ENCODE data around the gene INHA. TPM values are rescaled to one million over a fixed set of nuclear protein-coding genes. Genes with fewer than 3 reads are reported as not detected.

Gene INHA
- total RNA-seq, 1 experiment from 2014 or later, result 0.80 TPM

GRCh38 chr2:219614076-219614860, 42.2 kb downstream of the INHA start:
- DNase-seq, result no peak
- peaks cover 19% of the 10 kb centered on the region for H3K36me3 Mint-ChIP-seq (ENCODE audit: insufficient read depth, unreplicated experiment)
- H3K27ac Mint-ChIP-seq (ENCODE audit: unreplicated experiment), result no peak overlapping the region
- peaks cover 6% of the 10 kb centered on the region for H3K4me1 Mint-ChIP-seq (ENCODE audit: low read depth, unreplicated experiment)
- intact Hi-C loops (cut with micrococcal nuclease; ENCODE audit: unreplicated experiment), result no loop called here
- CTCF ChIA-PET, result interaction anchor here (1.0 kb wide), 1 partner anchor 27 kb away, joined by 3 read pairs; no protein-coding TSS in a partner anchor
- H3K9me3 Mint-ChIP-seq (ENCODE audit: low read depth, unreplicated experiment), result no peaks in the 10 kb centered on the region
- H3K27me3 Mint-ChIP-seq (ENCODE audit: unreplicated experiment), result no peaks in the 10 kb centered on the region
- no peak for TF ChIP-seq CTCF (IDR thresholded peaks at IDR 0.05; ENCODE audit: unreplicated experiment)
- BruUV-seq (replicated peaks), result no TSS peak
- H3K4me3 Mint-ChIP-seq (ENCODE audit: low read depth, unreplicated experiment), result no peak overlapping the region

- CTCF ChIA-PET, result no interaction called here
- H3K27me3 Mint-ChIP-seq (ENCODE audit: unreplicated experiment), result no peaks in the 10 kb centered on the region
- peaks cover 14% of the 10 kb centered on the region for H3K36me3 Mint-ChIP-seq (ENCODE audit: insufficient read depth, unreplicated experiment)
- DNase-seq, result no peak
- intact Hi-C loops (cut with micrococcal nuclease; ENCODE audit: unreplicated experiment), result no loop called here
- H3K9me3 Mint-ChIP-seq (ENCODE audit: low read depth, unreplicated experiment), result no peaks in the 10 kb centered on the region
- TF ChIP-seq CTCF (IDR thresholded peaks at IDR 0.05; ENCODE audit: unreplicated experiment), result no peak
- no peak overlapping the region for H3K4me3 Mint-ChIP-seq (ENCODE audit: low read depth, unreplicated experiment)
- peaks cover 6% of the 10 kb centered on the region for H3K4me1 Mint-ChIP-seq (ENCODE audit: low read depth, unreplicated experiment)
- BruUV-seq (replicated peaks), result no TSS peak
- H3K27ac Mint-ChIP-seq (ENCODE audit: unreplicated experiment), result no peak overlapping the region
Observed at GRCh38 chr2:219615036-219615435, 42.9 kb downstream of the INHA start.

- BruUV-seq (replicated peaks), result no TSS peak
- Mint-ChIP-seq H3K27me3 (ENCODE audit: unreplicated experiment) (no peaks in the 10 kb centered on the region), H3K9me3 (ENCODE audit: low read depth, unreplicated experiment) (no peaks in the 10 kb centered on the region), H3K4me1 (ENCODE audit: low read depth, unreplicated experiment) (peaks cover 6% of the 10 kb centered on the region), H3K4me3 (ENCODE audit: low read depth, unreplicated experiment) (no peak overlapping the region), H3K27ac (ENCODE audit: unreplicated experiment) (no peak overlapping the region), H3K36me3 (ENCODE audit: insufficient read depth, unreplicated experiment) (peaks cover 14% of the 10 kb centered on the region)
- TF ChIP-seq CTCF (IDR thresholded peaks at IDR 0.05; ENCODE audit: unreplicated experiment), result no peak
- no peak for DNase-seq
- CTCF ChIA-PET, result no interaction called here
- intact Hi-C loops (cut with micrococcal nuclease; ENCODE audit: unreplicated experiment), result no loop called here
Observed at GRCh38 chr2:219615894-219616293, 43.8 kb downstream of the INHA start.

- intact Hi-C loops (cut with micrococcal nuclease; ENCODE audit: unreplicated experiment), result no loop called here
- Mint-ChIP-seq H3K4me3 (ENCODE audit: low read depth, unreplicated experiment) (no peak overlapping the region), H3K36me3 (ENCODE audit: insufficient read depth, unreplicated experiment) (peaks cover 9% of the 10 kb centered on the region), H3K9me3 (ENCODE audit: low read depth, unreplicated experiment) (no peaks in the 10 kb centered on the region), H3K4me1 (ENCODE audit: low read depth, unreplicated experiment) (peaks cover 6% of the 10 kb centered on the region), H3K27ac (ENCODE audit: unreplicated experiment) (no peak overlapping the region), H3K27me3 (ENCODE audit: unreplicated experiment) (no peaks in the 10 kb centered on the region)
- CTCF ChIA-PET, result interaction anchor here (0.6 kb wide), 1 partner anchor 14 kb away, joined by 5 read pairs; no protein-coding TSS in a partner anchor
- BruUV-seq (replicated peaks), result no TSS peak
- no peak for TF ChIP-seq CTCF (IDR thresholded peaks at IDR 0.05; ENCODE audit: unreplicated experiment)
- DNase-seq, result no peak
Observed at GRCh38 chr2:219616550-219616949, 44.4 kb downstream of the INHA start.
